Right ventricle myocardium superior (tissue), 1 donor: Measurements from ENCODE around the gene ELOA2. TPM values are rescaled to one million over a fixed set of nuclear protein-coding genes. Genes with fewer than 3 reads are reported as not detected.
"Not testable (repeated sequence)": the region's sequence is repeated elsewhere in the genome, so short reads cannot be mapped to it uniquely, and the experiment has no call there.

Experiments used
- ATAC-seq: fragments of 200-7000 bp; cut with Tn5 transposase; one replicate; pipeline ENCODE4 v1.9.1; 2020; ENCODE audit warnings: mild to moderate bottlenecking; ENCODE audit not compliant: poor library complexity
- DNase-seq: peaks from one replicate; pipeline ENCODE4 v3.0.0-alpha.2; 2020
- intact Hi-C: fragments of 100-400 bp; cut with DNase I; formaldehyde crosslinking; loops from one replicate; pipeline ENCODE4 v1.11.2; 2022
- long read RNA-seq: library from polyadenylated mRNA; unstranded; transcript quantifications from one replicate; pipeline ENCODE4 v2.0.0, GENCODE V29; 2021
- total RNA-seq: library from RNA; stranded (reverse); fragmentation: NEBNext Ultra II Directional; extraction: Animal tissue kit (Norgen Biotek cat#: 25700); gene quantifications from one replicate; pipeline ENCODE4 v1.2.1, GENCODE V29; 2021
- donor health status: DM: no; HTN: yes; CAD: no; lungs with severe emphysema.

ELOA2 gene, protein sequence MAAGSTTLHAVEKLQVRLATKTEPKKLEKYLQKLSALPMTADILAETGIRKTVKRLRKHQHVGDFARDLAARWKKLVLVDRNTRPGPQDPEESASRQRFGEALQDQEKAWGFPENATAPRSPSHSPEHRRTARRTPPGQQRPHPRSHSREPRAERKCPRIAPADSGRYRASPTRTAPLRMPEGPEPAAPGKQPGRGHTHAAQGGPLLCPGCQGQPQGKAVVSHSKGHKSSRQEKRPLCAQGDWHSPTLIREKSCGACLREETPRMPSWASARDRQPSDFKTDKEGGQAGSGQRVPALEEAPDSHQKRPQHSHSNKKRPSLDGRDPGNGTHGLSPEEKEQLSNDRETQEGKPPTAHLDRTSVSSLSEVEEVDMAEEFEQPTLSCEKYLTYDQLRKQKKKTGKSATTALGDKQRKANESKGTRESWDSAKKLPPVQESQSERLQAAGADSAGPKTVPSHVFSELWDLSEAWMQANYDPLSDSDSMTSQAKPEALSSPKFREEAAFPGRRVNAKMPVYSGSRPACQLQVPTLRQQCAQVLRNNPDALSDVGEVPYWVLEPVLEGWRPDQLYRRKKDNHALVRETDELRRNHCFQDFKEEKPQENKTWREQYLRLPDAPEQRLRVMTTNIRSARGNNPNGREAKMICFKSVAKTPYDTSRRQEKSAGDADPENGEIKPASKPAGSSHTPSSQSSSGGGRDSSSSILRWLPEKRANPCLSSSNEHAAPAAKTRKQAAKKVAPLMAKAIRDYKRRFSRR
- not detected for total RNA-seq
- long read RNA-seq: 0 reads

- no peak for ATAC-seq
- intact Hi-C loops: no loop called here
- DNase-seq: no peak
Measured at GRCh38 chr18:47035156-47035671, at the start of gene ELOA2. Gene ELOA2 (minus strand): TSS chr18:47035621. CDS start chr18:47035264, 357 bp downstream.

DNA sequence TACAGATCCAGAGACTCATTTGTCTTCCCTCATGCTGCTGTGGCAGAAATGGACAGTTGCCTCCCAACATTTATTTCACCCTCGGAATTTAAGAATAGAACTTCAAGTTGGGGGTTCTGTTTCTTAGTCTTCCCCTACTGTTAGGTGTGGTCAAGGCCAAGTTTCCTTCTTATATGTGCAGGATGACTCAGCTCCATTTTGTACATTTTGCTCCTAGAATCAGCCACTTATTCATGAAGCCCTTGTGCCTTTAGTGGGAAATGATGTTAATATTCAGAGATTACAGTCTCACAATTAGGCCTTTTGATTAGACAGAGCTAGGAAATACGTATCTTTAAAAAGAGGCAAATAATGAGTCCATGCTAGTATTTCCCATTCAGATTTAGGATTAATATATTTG lies 46.2 kb upstream of the ELOA2 start:
- intact Hi-C loops: no loop called here
- no peak for ATAC-seq
- DNase-seq: no peak

DNA sequence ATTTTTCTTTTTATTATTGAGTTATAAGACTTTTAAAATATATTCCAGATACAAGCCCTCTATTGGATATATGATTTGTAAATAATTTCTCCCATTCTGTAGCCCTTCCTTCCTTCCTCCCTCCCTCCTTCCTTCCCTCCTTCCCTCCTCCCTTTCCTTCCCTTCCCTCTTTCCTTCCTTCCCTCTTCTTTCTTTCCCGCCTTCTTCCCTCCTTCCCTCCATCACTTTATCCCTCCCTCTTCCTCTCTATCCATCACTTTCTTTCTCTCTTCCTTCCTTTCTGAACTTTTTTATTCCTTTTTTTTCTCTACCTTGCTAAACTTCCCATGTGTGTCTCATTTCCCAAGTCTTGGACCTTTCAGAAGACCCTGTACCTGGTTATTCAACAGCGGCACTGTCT lies 45.5 kb upstream of the ELOA2 start:
- ATAC-seq: no peak
- intact Hi-C loops: no loop called here
- DNase-seq: no peak

- intact Hi-C loops: no loop called here
- ATAC-seq (no peak), DNase-seq (no peak)
Measured at GRCh38 chr18:47077111-47077510, 41.7 kb upstream of the ELOA2 start.

GRCh38 chr18:47075098-47075883 lies 39.9 kb upstream of the ELOA2 start:
- intact Hi-C loops: no loop called here
- ATAC-seq (no peak), DNase-seq (no peak)

- DNase-seq: no peak
- intact Hi-C loops: no loop called here
- ATAC-seq: no peak
Measured at GRCh38 chr18:47067648-47068047, 32.2 kb upstream of the ELOA2 start.

GRCh38 chr18:47063096-47063495 lies 27.7 kb upstream of the ELOA2 start:
- DNase-seq (no peak), ATAC-seq (no peak)
- intact Hi-C loops: no loop called here

- DNase-seq (no peak), ATAC-seq (no peak)
- intact Hi-C loops: no loop called here
Measured at GRCh38 chr18:47062471-47062870, 27.1 kb upstream of the ELOA2 start.

GRCh38 chr18:47054369-47054768 lies 18.9 kb upstream of the ELOA2 start:
- intact Hi-C loops: loop anchor here (5.0 kb wide), 1 partner anchor 698 kb away; no protein-coding TSS in a partner anchor
- no peak for DNase-seq
- ATAC-seq: no peak

- intact Hi-C loops: loop anchor here (5.0 kb wide), 1 partner anchor 702 kb away; no protein-coding TSS in a partner anchor
- DNase-seq (no peak), ATAC-seq (no peak)
Measured at GRCh38 chr18:47050468-47050867, 15.0 kb upstream of the ELOA2 start.

DNA sequence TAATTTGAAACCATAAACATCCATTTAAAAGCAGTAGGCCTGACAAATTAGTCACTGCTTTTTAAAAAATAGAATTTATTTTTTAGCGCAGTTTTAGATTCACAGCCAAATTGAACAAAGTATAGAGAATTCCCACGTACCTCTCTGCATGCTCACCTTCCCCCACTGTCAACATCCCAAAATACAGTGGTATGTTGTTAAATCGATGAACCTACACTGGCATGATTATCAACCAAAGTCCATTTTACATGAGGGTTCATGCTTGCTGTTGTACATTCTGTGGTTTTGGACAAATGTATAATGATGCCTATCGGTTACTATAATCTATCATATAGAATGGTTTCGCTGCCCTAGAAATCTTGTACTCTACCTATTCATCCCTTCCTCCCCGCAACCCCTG lies 5.6 kb upstream of the ELOA2 start:
- intact Hi-C loops: no loop called here
- ATAC-seq (no peak), DNase-seq (no peak)

GRCh38 chr18:47036927-47037578 lies 1.6 kb upstream of the ELOA2 start:
- DNase-seq (no peak), ATAC-seq (no peak)
- intact Hi-C loops: no loop called here

GRCh38 chr18:47036298-47036874 lies 965 bp upstream of the ELOA2 start:
- ATAC-seq: no peak
- intact Hi-C loops: no loop called here
- no peak for DNase-seq

DNA sequence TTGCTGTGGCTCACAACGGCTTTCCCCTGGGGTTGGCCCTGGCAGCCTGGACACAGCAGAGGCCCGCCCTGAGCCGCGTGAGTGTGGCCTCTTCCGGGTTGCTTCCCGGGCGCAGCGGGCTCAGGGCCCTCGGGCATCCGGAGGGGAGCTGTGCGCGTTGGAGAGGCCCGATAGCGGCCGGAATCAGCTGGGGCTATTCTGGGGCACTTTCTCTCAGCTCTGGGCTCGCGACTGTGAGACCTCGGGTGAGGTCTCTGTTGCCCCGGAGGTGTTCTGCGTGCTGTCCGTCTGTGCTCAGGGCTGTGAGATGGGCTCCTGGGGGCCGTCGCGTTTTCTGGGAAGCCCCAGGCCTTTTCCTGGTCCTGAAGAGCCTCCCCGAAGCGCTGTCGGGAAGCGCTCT lies 830 bp downstream of the ELOA2 start:
- intact Hi-C loops, DNase-seq, ATAC-seq: not testable (repeated sequence)

GRCh38 chr18:47032945-47033344 lies 2.5 kb downstream of the ELOA2 start:
- no peak for ATAC-seq
- no peak for DNase-seq
- intact Hi-C loops: no loop called here

DNA sequence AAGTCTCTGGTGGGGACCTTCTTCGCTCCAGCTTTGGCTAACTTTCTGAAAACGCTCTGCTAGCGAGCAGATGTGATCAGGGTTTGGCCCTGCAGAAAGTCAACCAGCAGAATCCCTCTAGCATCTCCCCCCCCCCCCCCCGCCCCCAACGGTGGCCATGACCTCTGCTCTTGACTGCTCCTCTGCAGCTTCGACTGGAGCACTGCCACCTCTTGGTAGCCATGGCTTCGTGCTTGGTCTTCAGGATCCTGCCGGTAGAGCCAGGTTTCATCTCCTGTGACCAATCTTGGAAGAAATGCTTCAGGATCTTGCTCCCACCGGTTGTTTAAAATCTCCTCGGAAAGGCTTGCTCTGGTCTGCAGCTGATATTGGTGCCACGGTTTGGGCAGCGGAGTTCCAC lies 4.5 kb downstream of the ELOA2 start:
- ATAC-seq, DNase-seq, intact Hi-C loops: not testable (repeated sequence)

DNA sequence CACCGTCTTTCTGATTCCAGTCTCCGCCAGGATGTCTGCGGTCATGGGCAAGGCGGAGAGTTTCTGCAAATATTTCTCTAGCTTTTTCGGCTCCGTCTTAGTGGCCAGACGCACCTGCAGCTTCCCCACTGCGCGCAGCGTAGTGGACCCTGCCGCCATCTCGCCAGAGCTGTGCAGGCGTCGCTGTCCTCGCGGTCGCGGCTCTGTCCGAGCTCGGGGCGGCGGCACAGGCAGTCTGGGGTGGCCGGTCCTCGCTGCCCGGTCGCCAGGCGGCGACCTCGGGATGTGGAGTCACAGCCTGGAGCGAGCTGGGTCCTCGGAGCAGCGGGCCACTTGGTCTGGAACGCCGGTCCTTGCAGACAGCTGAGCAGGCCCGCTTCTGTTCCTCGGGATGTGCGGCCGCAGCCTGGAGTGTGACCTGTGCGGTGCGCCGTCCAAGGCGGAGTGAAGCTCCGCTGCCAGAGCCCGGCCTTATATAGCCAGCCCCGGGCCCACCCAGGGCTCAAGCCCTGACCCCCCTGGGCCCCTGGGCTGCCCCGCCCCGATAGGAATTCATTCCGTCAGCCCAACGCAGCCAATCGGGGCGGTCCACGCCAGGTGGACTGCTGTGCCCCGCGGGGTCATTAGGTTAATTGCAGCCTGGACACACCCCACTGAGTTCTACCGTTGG lies 5.6 kb downstream of the ELOA2 start:
- peak; percentile 21 for ATAC-seq
- intact Hi-C loops, DNase-seq: not testable (repeated sequence)

DNA sequence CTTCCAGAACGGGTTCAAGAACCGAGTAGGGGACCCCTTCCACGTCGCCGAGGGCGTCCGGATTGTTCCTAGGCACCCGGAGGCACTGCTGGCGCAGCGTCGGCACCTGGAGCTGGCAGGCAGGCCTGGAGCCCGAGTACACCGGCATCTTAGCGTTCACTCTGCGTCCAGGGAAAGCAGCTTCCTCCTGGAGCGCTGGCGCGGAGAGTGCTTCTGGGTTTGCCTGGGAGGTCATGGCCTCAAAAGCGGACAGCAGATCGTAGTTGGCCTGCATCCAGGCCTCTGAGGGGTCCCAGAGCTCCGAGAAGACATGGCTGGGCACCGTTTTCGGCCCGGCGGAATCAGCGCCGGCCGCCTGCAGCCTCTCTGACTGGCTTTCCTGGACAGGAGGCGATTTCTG lies 6.7 kb downstream of the ELOA2 start:
- DNase-seq, intact Hi-C loops, ATAC-seq: not testable (repeated sequence)
